ENCODE measurements around the gene AGAP3.

The AGAP3 gene

DNA sequence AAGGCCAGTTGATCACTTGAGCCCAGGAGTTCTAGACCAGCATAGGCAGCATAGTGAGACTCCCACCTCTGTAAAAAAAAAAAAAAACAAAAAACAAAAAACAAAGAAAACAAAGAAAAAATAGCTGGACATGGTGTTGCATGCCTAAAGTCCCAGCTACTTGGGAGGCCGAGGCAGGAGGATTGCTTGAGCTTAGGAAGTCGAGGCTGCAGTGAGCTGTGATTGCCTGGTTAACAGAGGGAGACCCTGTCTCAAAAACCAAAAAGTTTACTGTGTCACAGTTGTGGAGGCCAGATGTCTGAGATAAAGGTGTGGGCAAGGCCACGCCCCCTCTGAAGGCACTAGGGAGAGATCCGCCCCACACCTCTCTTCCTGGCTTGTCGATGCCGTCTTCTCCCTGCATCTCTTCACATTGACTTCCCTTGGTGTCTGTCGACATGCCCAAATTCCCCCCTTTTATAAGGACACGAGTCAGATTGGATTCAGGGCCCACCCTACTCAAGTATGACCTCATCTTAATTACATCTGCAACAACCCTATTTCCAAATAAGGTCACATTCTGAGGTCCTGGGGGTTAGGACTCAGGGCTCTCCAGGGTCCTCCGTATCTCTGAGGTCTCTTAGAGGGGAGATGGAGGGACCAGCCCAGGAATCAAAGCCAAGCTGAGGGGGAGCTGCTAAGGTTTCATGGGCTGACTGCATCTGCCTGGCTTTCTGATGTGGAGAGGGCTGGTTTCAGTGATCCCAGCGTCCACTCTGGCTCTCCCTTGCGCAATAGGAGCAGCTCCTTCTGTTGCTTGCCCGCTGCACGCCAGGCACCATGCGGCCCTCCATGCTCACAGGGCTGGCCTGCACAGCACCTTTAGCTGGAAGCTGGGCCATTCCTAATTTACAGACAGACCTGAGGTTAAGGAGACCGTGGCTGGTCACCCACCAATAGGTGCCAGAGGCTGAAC, 23.1 kb downstream of the AGAP3 start:
- no peak for DNase-seq (ENCODE audit: low read depth in 1 of 2, low spot score in 1 of 2)

DNA sequence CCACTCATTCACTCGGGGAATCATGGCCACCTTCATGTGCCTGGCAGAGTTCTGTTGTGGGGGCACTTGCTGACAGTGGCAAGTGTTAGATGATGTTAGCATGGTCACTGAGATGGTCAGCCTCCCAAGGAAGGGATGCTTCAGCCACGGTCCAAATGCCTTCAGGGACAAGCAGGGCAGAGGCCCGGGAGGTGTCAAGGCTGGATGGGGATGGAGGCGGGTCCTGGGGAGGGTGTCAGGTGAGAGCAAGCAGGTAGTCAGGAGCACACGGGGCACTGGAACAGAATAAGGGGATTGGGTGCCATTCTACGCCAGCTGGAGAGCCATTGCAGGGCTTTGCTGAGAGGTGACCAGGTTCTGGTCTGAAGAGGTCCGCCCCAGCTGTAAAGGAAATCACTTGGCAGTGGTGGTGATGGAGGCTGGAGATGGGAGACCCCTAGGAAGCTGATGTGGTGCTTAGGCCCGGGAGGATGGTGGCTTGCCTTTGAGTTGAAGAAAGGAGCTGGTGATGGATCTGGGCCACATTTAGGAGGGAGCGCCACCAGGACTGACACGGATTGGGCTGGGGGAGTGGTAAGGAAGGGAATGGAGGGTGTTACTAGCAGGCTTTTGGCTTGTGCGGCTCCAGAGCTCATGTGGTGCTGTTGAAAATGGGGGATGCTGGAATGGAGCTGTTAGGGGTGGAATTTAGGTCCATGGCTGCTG, 24.1 kb downstream of the AGAP3 start:
- no peak for DNase-seq (ENCODE audit: low read depth in 1 of 2, low spot score in 1 of 2)

DNA sequence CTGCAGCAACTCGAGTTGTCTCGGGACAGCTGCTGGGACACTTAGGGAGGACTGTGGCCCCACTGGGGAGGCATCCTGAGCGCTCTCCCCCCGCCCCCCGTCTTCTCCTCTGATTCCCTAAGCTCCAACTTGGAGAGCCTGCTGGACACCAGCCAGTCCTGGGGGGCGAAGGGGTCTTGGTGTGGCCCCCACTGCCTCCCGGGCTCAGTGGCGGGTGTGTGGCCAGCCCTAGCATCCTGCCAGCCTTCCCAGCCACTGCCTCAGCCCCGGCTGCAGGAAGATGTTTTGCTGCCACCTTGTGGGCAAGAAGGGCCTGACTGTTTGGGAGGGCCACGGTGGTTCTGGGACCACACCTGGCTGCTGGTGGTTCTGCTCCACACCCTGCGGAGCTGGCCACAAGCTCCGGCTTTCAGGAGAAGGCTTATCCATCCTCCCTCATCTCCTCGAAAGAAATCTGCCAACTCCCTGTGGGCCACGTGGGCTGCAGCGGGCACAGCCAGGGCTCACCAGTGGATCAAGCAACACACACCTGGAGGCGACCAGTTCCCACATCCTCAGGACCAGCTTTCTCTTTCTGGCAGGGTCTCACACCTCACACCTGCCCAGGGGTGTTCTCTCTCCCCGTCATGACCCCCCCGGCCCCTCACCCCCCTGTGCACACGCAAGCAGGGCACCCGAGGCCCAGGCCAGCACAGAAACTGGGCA, 24.8 kb downstream of the AGAP3 start:
- DNase-seq (ENCODE audit: low read depth in 1 of 2, low spot score in 1 of 2), result peak; percentile 57 to 62

DNA sequence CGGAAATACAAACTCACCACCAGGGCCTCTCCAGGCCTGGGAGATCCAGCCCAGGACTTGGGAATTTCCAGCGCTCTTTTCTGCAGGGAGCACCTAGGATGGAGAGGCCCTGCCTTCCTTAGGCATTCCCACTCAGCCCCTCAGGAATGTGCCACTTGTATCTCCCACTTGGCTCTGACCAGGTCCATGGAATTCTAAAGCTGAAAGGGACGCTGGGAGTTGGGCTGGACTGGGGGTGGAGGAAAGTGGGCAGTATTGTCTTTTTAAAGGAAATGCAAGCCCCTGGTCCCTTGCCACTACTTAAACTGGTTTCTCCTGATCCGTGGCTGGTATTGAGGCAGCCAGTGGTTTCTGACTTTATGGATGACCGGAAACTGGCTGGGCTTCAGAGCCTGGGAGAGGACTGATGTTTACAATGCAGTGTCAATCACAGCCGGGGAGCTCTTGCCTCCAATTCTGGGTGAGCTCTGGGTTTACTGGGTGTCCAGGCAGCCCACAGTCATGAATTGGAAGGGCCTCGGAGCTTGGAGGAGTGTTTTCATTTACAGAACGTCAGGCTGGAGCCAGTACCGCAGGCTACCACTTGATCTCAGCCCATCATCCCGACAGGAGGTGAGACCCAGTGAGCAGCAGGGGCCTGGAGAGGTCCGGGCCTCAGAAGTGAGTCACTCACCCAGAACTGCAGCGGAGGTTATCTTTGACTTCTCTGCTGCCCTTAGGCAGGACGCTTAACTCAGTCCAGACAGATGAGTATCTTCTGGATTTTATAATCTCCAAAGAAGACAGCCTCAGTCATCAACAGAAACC, 27.3 kb downstream of the AGAP3 start:
- DNase-seq (ENCODE audit: low read depth in 1 of 2, low spot score in 1 of 2), result no peak

DNA sequence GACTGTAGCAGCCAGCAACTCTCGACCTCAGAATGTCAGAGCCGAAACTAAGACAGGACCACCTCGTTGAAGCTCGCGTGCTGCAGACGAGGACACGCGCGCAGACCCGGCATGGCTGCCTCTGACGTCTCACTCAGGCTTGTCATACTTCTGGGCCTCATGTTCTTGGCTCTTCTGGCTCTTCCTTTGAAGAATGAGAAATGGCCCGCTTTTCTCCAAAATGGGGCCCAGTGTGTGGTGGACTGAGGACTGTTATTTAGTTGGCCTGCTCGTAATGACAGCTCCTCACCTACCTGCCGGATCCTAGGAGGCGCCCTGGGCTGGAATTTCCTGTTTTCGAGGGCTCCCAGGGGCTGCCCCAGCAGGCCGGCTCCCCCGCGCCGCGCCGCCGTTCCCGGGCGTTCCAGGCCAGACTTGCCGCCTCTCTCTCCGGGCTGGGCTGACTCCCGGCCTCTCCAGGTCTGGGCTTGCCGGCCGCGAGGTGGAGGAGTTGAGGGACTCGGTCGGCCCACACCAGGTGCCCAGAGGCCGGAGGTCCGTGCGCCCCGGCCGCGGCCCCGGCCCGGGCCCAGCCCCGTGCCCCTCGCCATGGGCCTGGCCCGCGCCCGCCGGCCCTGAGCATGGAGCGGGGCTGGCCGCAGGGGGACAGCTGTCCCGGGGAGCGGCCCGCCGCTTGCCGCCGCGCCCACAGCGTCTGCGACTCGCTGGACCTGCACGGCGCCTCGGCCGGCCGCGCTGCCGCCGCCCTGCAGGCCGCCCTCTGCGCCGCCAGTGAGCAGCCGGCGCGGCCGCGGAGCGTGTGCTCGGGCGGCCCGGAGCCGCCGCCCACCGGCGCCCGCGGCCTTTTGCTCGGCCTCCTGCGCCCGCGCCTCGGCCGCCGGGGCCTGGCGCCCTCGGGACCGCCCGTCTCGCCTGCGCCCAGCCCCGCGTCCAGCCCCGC, 28.1 kb downstream of the AGAP3 start:
- no peak for DNase-seq (ENCODE audit: low read depth in 1 of 2, low spot score in 1 of 2)

DNA sequence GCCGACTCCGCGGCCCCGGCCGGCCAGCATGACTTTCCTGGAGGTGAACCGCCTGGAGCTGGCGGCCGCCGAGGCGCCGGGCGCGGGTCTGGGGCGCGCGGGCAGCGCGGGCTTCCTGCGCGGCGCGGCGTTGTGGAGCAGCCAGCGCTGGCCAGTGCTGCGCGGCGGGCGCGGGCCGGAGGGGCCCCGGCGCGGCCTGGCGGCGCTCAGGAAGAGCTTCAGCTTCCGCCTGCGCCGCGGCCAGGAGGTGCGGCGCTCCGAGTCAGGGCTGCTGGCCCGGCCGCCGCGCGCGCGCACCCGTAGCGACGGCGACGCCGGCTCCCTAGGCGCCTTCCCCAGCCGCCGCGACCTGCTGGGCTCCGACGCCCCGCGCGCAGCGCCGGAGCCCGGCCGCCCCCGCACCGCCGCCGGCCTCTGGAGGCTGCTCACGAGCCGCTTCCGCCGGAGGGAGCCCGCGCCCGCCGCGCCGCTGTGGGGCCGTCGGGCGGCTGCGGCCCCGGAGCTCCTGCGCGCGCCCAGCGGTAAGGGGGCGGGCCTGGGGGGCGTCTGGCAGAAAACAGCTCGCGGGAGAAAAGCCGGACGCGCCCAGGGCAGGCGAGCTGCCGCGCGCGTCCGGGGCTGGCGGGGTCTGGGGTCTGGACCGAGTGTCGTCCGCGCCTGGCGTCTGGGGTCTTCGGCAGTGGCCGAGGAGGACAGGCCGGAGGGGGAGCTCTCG, 29.0 kb downstream of the AGAP3 start:
- DNase-seq (ENCODE audit: low read depth in 1 of 2, low spot score in 1 of 2), result no peak

DNA sequence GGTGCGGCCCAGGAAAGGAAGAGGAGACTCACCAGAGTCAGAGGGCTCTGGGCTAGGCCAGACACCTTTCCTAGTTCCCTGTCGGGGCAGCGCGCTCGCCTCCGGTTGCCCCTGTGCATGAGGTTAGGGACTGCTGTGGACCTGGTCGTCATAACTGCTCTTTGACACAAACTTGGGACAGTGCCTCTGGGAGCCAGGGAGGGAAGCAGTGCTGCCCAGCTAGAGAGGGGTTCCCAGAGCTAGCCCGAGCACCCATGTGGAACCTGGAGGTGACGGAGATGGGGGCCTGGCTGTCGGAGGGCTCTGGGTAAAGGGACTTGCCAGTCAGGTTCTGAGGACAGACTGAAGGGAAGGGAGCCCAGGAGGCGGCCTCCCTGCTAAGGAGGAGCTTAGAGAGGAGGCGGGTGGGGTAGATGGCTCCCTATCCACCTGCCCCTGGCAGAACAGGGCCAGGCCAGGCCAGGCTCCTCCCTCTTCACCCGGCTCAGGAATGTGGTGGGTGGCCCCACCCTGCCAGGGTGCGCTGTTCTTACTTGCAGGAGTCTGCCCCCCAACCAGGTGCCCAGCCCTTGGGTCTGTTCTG, 29.7 kb downstream of the AGAP3 start:
- DNase-seq (ENCODE audit: low read depth in 1 of 2, low spot score in 1 of 2), result no peak

DNA sequence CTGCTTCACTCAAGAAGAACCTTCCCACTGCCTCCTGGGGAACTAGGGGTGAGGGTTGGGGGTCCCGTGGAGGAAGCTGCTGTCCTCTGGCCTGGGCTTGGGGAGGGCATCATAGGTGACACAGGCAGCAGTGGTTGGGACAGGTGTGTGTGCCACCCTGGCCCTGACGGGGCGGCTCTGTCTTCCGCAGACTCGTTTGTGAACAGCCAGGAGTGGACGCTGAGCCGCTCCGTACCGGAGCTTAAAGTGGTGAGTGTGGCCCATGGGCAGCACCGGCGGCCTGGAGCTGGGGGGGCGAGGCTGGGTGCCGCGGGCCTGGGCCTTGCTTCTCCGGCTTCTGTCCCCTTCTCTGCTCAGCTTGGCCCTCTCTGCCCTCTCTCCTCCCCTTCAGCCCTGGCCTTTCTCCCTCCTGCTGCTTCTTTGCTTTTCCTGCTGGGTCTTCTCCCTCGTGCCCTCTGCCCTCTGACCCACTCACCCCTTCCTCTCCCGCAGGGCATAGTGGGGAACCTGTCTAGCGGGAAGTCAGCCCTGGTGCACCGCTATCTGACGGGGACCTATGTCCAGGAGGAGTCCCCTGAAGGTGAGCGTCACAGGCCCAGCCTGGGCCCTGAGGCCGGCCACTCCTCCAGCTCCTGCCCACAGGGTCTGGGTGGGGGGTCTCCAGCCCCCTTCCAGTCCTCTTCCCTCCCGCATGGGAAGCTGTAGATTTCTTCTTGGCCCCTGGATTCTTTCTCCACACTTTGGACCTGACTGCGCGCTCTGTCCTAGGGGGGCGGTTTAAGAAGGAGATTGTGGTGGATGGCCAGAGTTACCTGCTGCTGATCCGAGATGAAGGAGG, 30.5 kb downstream of the AGAP3 start:
- DNase-seq (ENCODE audit: low read depth in 1 of 2, low spot score in 1 of 2), result no peak

DNA sequence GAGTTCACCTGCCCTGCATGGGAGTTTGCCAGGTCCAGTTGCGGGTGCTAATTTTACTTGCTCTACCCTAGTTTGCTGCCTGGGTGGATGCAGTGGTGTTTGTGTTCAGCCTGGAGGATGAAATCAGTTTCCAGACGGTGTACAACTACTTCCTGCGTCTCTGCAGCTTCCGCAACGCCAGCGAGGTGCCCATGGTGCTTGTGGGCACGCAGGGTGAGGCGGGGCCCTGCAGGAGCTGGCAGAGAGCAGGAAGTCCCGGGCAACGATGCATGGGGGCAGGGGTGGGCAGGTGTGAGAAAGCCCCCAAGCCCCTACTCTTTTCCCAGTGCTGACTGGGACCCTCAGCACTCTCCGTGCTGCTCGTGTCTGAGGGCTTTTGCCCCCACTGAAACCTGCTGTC, 31.3 kb downstream of the AGAP3 start:
- no peak for DNase-seq (ENCODE audit: low read depth in 1 of 2, low spot score in 1 of 2)

DNA sequence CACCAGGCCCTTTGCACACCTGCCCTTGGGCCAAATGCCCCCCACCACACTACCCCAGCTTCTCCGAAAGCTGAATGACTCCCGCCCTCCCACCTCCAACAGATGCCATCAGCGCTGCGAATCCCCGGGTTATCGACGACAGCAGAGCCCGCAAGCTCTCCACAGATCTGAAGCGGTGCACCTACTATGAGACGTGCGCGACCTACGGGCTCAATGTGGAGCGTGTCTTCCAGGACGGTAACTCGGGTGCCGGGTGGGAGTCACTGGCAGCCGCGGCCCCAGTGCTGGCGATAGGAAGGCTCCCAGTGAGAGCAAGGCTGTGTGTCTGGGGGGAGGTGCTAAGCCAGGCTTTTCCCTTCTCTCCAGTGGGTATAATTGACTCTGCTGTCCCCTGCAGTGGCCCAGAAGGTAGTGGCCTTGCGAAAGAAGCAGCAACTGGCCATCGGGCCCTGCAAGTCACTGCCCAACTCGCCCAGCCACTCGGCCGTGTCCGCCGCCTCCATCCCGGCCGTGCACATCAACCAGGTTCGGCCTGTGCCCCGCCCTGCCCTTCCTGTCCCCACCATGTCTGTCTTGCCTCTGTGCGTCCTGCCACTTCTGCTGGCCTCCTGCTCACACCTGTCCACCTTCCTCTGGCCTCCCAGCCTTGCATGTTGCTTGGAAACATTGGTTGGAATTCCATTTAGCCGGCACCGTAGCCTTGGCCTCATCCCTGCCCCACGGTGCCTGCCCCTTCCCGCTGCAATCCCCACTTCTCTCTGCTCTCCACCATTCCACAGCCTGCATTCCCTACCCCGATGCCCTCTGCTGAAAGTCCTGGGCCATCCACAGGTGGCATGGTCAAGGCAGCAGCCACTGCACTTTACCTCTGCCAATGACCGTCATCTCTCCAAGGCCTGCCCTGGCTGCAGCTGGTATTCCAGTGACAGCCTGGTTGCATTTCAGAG, 32.1 kb downstream of the AGAP3 start:
- no peak for DNase-seq (ENCODE audit: low read depth in 1 of 2, low spot score in 1 of 2)

DNA sequence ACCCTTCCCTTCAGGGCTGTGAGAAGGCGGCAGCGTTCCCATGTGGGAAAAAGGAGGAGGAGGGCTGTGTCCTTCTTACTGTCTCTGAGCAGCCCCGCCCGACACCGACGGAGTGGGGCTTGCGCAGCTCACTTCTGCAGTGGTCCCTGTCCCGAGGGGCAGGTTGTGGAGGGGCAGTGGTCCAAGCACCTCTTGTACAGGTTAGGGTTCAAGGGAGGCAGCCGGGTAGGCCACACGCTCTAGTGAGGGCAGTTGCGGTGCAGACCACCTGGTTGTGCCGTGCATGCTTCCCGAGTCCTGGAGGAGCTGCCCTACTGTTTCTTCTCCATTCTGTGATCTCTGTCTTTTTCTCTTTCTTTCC, 32.8 kb downstream of the AGAP3 start:
- no peak for DNase-seq (ENCODE audit: low read depth in 1 of 2, low spot score in 1 of 2)

DNA sequence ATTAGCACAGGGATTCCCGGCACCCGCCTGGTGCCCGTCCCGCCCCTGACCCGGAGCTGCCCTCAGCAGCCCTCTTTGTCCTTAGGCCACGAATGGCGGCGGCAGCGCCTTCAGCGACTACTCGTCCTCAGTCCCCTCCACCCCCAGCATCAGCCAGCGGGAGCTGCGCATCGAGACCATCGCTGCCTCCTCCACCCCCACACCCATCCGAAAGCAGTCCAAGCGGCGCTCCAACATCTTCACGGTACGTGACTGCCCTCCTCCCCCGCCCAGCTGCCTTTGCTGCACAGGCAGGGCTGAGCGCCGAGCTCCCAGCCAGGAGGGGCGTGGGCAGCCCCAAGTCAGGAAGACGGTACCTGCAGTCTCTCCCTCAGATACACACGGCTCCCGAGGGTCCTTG, 33.6 kb downstream of the AGAP3 start:
- DNase-seq (ENCODE audit: low read depth in 1 of 2, low spot score in 1 of 2), result no peak

DNA sequence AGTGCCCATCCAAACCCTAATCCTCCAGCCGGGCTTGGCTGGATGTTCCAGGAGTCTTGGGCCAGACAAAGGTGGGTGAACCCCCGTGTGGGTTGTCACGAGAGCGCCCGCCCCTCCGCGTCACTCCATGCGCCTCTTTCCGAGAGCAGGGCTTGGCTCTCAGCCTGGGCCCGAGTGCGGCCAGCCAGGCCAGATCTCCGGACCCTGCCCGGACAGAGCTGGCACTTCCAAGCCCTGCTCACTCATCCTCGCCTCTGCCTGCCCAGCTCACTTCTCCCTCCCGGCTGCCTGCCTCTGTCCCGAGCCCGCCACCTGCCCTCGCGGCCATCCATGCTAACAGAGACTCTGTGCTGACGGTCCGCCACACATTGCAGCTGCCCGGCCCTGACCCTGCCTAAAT, 34.6 kb downstream of the AGAP3 start:
- DNase-seq (ENCODE audit: low read depth in 1 of 2, low spot score in 1 of 2), result no peak

DNA sequence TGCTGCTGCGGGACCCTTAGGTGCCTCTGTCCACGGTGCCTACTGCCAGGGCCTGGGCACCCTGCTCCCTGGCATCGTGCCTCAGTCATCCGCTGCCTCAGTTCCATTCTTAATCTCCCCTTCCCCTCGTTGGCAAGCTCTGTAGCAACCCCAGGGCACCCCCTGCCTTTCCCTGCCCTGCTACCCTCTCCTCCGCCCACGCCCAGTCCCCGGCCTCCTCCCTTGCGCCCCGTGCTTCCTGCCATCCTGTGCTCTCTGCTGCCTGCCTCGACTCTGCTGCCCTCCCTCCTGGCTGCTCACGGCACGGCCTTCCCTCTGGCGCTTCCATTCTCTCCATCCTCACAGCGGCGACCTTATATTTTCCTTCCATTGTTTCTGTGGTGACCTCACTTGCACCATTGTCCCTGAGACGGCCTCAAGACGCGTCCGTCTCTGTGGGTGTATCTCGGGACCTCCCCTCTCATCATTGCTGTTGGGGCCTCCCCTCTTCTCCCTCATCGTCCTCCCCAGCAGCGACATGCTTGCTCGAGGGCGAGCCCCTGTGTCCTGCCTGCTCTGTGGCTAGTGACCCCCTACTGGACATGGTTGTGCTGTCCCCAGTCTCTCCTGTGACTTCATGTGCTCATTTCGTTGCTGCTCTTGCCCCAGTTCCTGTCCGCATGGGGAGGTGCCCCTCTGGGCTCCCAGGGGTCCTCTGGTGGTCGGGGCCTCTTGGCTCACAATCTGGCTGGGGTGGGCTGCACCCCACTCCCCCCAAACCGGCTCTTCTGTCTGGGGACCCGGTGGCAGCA, 35.3 kb downstream of the AGAP3 start:
- no peak for DNase-seq (ENCODE audit: low read depth in 1 of 2, low spot score in 1 of 2)

DNA sequence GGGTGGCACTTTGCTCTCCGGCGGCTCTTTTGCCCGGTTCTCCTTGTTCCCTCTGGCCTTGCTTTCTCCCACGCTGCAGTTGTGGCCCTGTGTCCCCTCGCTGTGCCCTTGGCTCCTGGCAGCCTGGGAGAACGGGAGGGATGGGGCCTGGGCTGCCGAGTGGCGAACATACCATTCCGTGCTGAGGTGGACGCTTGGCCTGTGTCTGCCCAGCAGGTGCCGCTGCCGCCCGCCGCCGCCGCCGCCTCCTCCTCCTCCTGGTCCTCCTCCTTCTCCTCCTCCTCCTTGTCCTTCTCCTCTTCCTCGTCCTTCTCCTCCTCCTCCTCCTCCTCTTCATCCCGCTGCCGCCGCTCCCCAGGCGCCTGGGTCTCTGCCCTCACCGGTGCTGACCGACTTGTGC, 36.0 kb downstream of the AGAP3 start:
- DNase-seq (ENCODE audit: low read depth in 1 of 2, low spot score in 1 of 2), result no peak

DNA sequence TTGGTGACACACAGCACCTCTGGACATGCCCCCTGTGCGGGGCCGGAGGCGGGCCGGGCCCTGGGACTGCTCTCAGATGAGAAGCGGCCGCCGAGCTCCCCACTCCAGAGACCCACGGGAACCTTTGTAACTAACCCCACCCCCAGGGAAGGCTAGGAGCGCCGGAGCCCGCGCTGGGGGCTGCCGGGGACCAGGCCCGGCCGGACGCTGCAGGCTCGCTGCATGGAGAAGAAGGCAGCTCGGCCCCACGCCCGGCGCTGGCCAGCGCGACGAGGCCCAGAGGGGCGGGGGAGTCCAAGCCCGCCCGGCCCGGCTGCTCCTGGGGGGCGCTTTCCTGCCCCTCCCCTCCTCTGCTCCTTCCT, 36.5 kb downstream of the AGAP3 start:
- no peak for DNase-seq (ENCODE audit: low read depth in 1 of 2, low spot score in 1 of 2)

All from activated CD4-positive, alpha-beta T cell treated with anti-CD3 and anti-CD28 coated beads, Interleukin-2, amount 50 U/mL, for 24 hours (primary cell).